Muscle of leg (tissue), 11 donors: ENCODE data around the gene EYA3. TPM values are rescaled to one million over a fixed set of nuclear protein-coding genes. Genes with fewer than 3 reads are reported as not detected.

Source experiments
- DNase-seq: peaks from one replicate; pipeline ENCODE4 v3.0.0; 2013
- H3K27ac ChIP-seq: one replicate; pipeline ENCODE4 v1.5.1; 2013; ENCODE audit warnings: mild to moderate bottlenecking, low read length, control low read depth
- H3K27me3 ChIP-seq: one replicate; pipeline ENCODE4 v1.6.1; 2013; ENCODE audit warnings: low read length; ENCODE audit not compliant: control insufficient read depth, insufficient read depth
- H3K36me3 ChIP-seq: one replicate; pipeline ENCODE4 v1.6.1; 2013; ENCODE audit warnings: low read length; ENCODE audit not compliant: control insufficient read depth, insufficient read depth
- H3K4me1 ChIP-seq: one replicate; pipeline ENCODE4 v1.6.1; 2013; ENCODE audit warnings: low read length; ENCODE audit not compliant: control insufficient read depth, insufficient read depth
- H3K4me3 ChIP-seq: one replicate; pipeline ENCODE4 v1.5.1; 2013; ENCODE audit warnings: low read length, control low read depth
- H3K9me3 ChIP-seq: replicated peaks from 2 replicates; pipeline ENCODE4 v1.6.1; 2013; ENCODE audit warnings: low read depth, low read length; ENCODE audit not compliant: control insufficient read depth
- WGBS: methylation state at CpG from one replicate; pipeline ENCODE4 v1.1.5; 2013; ENCODE audit warnings: missing lambda C conversion rate; ENCODE audit not compliant: insufficient coverage; 5-methylcytosine and 5-hydroxymethylcytosine counted together
- polyA plus RNA-seq, 8 donors: library from polyadenylated mRNA; unstranded; fragments of 120-200 nt; gene quantifications; one replicate each; pipeline versions ENCODE4 v1.2.1 to v1.2.3, GENCODE V29; 2013; ENCODE audit warnings: inconsistent platforms in 1 of 8, low replicate concordance in 1 of 8; ENCODE audit not compliant: insufficient read length in 8 of 8, insufficient read depth in 1 of 8
- total RNA-seq: library from RNA; stranded (reverse); fragments of 120-200 nt; gene quantifications from one replicate; pipeline ENCODE4 v1.2.4, GENCODE V29; 2013

The EYA3 gene
- total and polyA plus RNA-seq, 9 donors: 14.0 to 20.2 (median 16.6) TPM

- no peak for DNase-seq
- H3K27ac ChIP-seq: no peak overlapping the region
- 78% methylated on average over 2 of the region's 5 CpGs for WGBS
- H3K27me3 ChIP-seq: peaks cover 2% of the 10 kb centered on the region
- H3K9me3 ChIP-seq: no peaks in the 10 kb centered on the region
- no peak overlapping the region for H3K4me3 ChIP-seq
- H3K36me3 ChIP-seq: no peaks in the 10 kb centered on the region
- no peaks in the 10 kb centered on the region for H3K4me1 ChIP-seq
These were observed 143.4 kb downstream of the EYA3 start for GRCh38 chr1:27945020-27945419.

- WGBS: 71% methylated on average over 9 of the region's 12 CpGs
- Histone ChIP-seq H3K27ac (no peak overlapping the region), H3K36me3 (no peaks in the 10 kb centered on the region), H3K4me1 (no peaks in the 10 kb centered on the region), H3K4me3 (no peak overlapping the region), H3K9me3 (no peaks in the 10 kb centered on the region), H3K27me3 (peaks cover 9% of the 10 kb centered on the region)
- DNase-seq: peak; percentile 11
These were observed 146.5 kb downstream of the EYA3 start for GRCh38 chr1:27941671-27942540.

- H3K4me1 ChIP-seq: no peaks in the 10 kb centered on the region
- no peak overlapping the region for H3K4me3 ChIP-seq
- H3K27ac ChIP-seq: no peak overlapping the region
- H3K9me3 ChIP-seq: no peaks in the 10 kb centered on the region
- peaks cover 12% of the 10 kb centered on the region for H3K27me3 ChIP-seq
- 92% methylated on average over 5 of the region's 9 CpGs for WGBS
- no peaks in the 10 kb centered on the region for H3K36me3 ChIP-seq
- DNase-seq: no peak
These were observed 147.4 kb downstream of the EYA3 start for GRCh38 chr1:27940870-27941560.

GRCh38 chr1:27940297-27940696, 148.1 kb downstream of the EYA3 start:
- no peak overlapping the region for H3K27ac ChIP-seq
- no peaks in the 10 kb centered on the region for H3K36me3 ChIP-seq
- H3K4me1 ChIP-seq: no peaks in the 10 kb centered on the region
- H3K4me3 ChIP-seq: no peak overlapping the region
- peaks cover 15% of the 10 kb centered on the region for H3K27me3 ChIP-seq
- DNase-seq: no peak
- 53% methylated on average over 2 of the region's 6 CpGs for WGBS
- H3K9me3 ChIP-seq: no peaks in the 10 kb centered on the region

- Histone ChIP-seq H3K9me3 (no peaks in the 10 kb centered on the region), H3K27ac (no peak overlapping the region), H3K4me3 (no peak overlapping the region), H3K27me3 (peaks cover 23% of the 10 kb centered on the region), H3K4me1 (peaks cover 6% of the 10 kb centered on the region), H3K36me3 (no peaks in the 10 kb centered on the region)
- DNase-seq: no peak
- no CpG with 5 or more reads among the region's 4 CpGs for WGBS
These were observed 149.9 kb downstream of the EYA3 start for GRCh38 chr1:27938488-27938887.

GRCh38 chr1:27937524-27937836, 150.9 kb downstream of the EYA3 start:
- H3K36me3 ChIP-seq: no peaks in the 10 kb centered on the region
- no peak overlapping the region for H3K4me3 ChIP-seq
- no peak for DNase-seq
- no CpG with 5 or more reads among the region's 1 CpG for WGBS
- peaks cover 23% of the 10 kb centered on the region for H3K27me3 ChIP-seq
- no peaks in the 10 kb centered on the region for H3K9me3 ChIP-seq
- no peak overlapping the region for H3K27ac ChIP-seq
- peaks cover 6% of the 10 kb centered on the region for H3K4me1 ChIP-seq

- Histone ChIP-seq H3K36me3 (no peaks in the 10 kb centered on the region), H3K9me3 (no peaks in the 10 kb centered on the region), H3K27me3 (peaks cover 23% of the 10 kb centered on the region), H3K27ac (no peak overlapping the region), H3K4me1 (peaks cover 6% of the 10 kb centered on the region), H3K4me3 (no peak overlapping the region)
- WGBS: no CpG with 5 or more reads among the region's 5 CpGs
- DNase-seq: no peak
These were observed 152.0 kb downstream of the EYA3 start for GRCh38 chr1:27936370-27936769.

- Histone ChIP-seq H3K9me3 (no peaks in the 10 kb centered on the region), H3K36me3 (no peaks in the 10 kb centered on the region), H3K4me3 (no peak overlapping the region), H3K27me3 (peaks cover 23% of the 10 kb centered on the region), H3K4me1 (peaks cover 6% of the 10 kb centered on the region), H3K27ac (no peak overlapping the region)
- no peak for DNase-seq
- 49% methylated on average over 8 of the region's 8 CpGs for WGBS
These were observed 152.7 kb downstream of the EYA3 start for GRCh38 chr1:27935721-27936120.

- no peaks in the 10 kb centered on the region for H3K9me3 ChIP-seq
These were observed 153.4 kb downstream of the EYA3 start, which contains the start of gene SMPDL3B for GRCh38 chr1:27934818-27935549. SMPDL3B (plus strand) TSS chr1:27935000; CDS start chr1:27935184, 184 bp downstream.

GRCh38 chr1:27931759-27932158, 156.7 kb downstream of the EYA3 start:
- Histone ChIP-seq H3K36me3 (no peaks in the 10 kb centered on the region), H3K4me3 (no peak overlapping the region), H3K9me3 (no peaks in the 10 kb centered on the region), H3K27me3 (peaks cover 15% of the 10 kb centered on the region), H3K27ac (no peak overlapping the region), H3K4me1 (peaks cover 6% of the 10 kb centered on the region)
- 63% methylated on average over 1 of the region's 4 CpGs for whole genome bisulfite sequencing
- DNase-seq: no peak

More at GRCh38 chr1:27934818-27935549, 153.4 kb downstream of the EYA3 start, which contains the start of gene SMPDL3B:
- H3K4me3 ChIP-seq: no peak within 1 kb of the TSS
- WGBS: under 1% methylated on average over 16 of the region's 16 CpGs
- no peak for DNase-seq
- peaks cover 6% of the 10 kb centered on the region for H3K4me1 ChIP-seq
- no peak within 1 kb of the TSS for H3K27ac ChIP-seq
- H3K27me3 ChIP-seq: peaks cover 23% of the 10 kb centered on the region
- H3K36me3 ChIP-seq: no peaks in the 10 kb centered on the region
